GM18867 (cell line): ENCODE results near the gene KRTAP1-1.
"Not testable (repeated sequence)": the region's sequence is repeated elsewhere in the genome, so short reads cannot be mapped to it uniquely, and the experiment has no call there.

ENCODE experiments used
- ATAC-seq: cut with Tn5 transposase; IDR thresholded peaks from one replicate; pipeline ENCODE4 v1.9.1; 2021; ENCODE audit warnings: mild to moderate bottlenecking, moderate library complexity; ENCODE audit not compliant: unreplicated experiment

The KRTAP1-1 gene, protein sequence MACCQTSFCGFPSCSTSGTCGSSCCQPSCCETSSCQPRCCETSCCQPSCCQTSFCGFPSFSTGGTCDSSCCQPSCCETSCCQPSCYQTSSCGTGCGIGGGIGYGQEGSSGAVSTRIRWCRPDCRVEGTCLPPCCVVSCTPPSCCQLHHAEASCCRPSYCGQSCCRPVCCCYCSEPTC

GRCh38 chr17:41040783-41041571 is at the start of gene KRTAP1-1:
Gene KRTAP1-1 (minus strand): TSS chr17:41041450. CDS start chr17:41041397, 53 bp downstream.
- ATAC-seq = not testable (repeated sequence)

GRCh38 chr17:41088760-41089352 is 47.6 kb upstream of the KRTAP1-1 start:
- not testable (repeated sequence) for ATAC-seq

GRCh38 chr17:41084100-41084856 is 43.0 kb upstream of the KRTAP1-1 start, which contains the start of gene KRTAP4-7:
Gene KRTAP4-7 (plus strand): TSS chr17:41084150. CDS start chr17:41084207, 57 bp downstream.
- ATAC-seq = not testable (repeated sequence)

- ATAC-seq = not testable (repeated sequence)
These were observed 42.2 kb upstream of the KRTAP1-1 start for GRCh38 chr17:41083427-41083826.

GRCh38 chr17:41082626-41083025 is 41.4 kb upstream of the KRTAP1-1 start:
- ATAC-seq = no peak

DNA sequence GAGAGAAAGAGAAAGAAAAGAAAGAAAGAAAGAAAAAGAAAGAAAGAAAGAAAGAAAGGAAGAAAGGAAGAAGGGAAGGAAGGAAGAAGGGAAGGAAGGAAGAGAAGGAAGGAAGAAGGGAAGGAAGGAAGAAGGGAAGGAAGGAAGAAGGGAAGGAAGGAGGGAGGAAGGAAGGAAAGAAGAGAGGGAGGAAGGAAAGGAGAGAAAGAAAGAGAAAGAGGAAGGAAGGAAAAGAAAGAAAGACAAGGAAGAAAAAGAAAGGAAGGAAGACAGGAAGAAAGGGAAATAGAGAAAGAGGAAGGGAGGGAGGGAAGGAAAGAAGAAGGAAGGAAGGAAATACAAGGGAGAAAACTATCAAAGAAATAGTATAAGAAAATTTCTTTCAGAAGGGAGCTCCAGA is 35.5 kb upstream of the KRTAP1-1 start:
- ATAC-seq = no peak

- no peak for ATAC-seq
These were observed 32.4 kb upstream of the KRTAP1-1 start for GRCh38 chr17:41073676-41074075.

- ATAC-seq = no peak
These were observed 30.5 kb upstream of the KRTAP1-1 start for GRCh38 chr17:41071606-41072360.

GRCh38 chr17:41069031-41069430 is 27.8 kb upstream of the KRTAP1-1 start:
- no peak for ATAC-seq

GRCh38 chr17:41067281-41067680 is 26.0 kb upstream of the KRTAP1-1 start:
- ATAC-seq = no peak

GRCh38 chr17:41065829-41066624 is 24.8 kb upstream of the KRTAP1-1 start, which contains the start of gene KRTAP2-4:
Gene KRTAP2-4 (minus strand): TSS chr17:41065879. CDS start chr17:41065845, 34 bp downstream.
- ATAC-seq = no peak

- not testable (repeated sequence) for ATAC-seq
These were observed 23.9 kb upstream of the KRTAP1-1 start for GRCh38 chr17:41065016-41065689.

DNA sequence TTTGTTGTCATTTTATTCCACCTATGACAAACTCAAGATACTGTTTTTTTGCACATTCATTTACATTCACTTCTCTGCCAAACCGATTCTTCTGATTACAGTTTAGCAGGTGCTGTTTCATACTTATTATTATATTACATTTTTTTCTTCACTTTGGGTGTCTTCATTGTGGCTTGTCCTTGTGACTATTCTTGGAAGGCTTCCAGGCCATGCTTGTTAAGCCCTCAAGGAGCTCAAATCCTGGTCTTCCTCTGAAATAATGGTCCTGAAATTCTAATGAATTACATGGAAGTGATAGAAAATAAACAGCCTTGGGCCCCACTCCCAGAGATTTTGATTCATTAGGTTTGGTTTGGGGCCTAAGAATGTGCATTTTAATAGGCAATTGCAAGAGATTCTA is 23.1 kb upstream of the KRTAP1-1 start:
- no peak for ATAC-seq

DNA sequence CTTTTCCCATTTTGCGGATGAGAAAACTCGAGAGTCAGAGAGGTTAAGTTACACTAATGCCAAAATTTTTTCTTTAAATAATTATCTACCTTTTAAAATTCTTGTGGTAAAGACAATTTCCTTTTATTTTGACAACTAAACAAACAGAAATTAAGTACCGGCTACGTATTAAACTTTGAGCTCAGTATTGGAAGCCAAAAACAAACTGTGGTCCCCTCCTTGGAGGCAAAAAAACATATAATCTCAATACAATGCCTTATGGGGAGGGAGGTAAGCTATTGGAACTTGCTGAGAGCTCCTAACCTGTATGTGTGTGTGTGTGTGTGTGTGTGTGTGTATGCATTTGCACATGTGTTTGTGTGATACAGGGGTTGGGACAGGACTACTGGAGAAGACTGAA is 22.2 kb upstream of the KRTAP1-1 start:
- ATAC-seq = no peak

DNA sequence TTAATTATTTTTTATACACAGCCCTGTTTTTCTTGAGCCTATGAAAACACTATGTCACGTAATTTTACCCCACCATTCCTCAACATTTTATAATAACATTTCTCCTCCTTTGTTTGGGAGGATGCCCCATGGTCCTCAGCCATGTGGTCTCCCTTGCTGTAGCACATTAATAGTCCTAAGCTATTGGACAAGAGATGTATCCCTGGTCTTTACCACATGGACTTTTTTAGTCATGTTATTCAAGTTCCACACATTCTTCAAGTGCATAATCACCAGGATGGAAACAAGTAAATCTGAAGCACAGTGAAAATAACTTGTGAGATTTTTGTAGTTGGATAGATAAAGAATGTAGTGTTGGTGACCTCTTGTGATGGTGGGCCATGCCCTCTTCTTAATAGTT is 20.7 kb upstream of the KRTAP1-1 start:
- no peak for ATAC-seq

GRCh38 chr17:41060052-41060604 is 18.9 kb upstream of the KRTAP1-1 start, which contains the start of gene KRTAP2-3:
Gene KRTAP2-3 (minus strand): TSS chr17:41060114. CDS start chr17:41060050, 64 bp downstream.
- no peak for ATAC-seq

- ATAC-seq = not testable (repeated sequence)
These were observed 18.2 kb upstream of the KRTAP1-1 start for GRCh38 chr17:41059276-41060051.

DNA sequence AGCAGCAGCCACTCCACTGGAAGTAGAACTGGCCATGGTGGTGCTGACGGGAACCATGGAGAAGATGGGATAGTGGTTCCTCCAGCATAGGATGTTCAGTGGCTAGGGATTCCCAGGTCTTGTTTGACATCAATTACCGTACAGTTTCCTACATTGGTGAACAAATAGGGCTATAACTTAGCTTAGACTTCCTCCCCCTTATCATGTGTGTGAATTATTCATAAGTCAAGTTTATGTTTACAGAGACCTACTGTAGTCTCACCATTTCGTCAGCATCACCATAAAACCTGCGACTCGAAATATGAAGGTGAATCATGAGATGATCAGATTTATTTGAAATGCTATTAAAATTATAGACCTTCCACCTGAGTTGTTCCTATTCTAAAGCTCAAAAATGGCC is 17.5 kb upstream of the KRTAP1-1 start:
- no peak for ATAC-seq
